Right atrium auricular region (tissue), 2 donors: ENCODE results near the gene FOXF1. TPM values are rescaled to one million over a fixed set of nuclear protein-coding genes. Genes with fewer than 3 reads are reported as not detected.

Experiments used
- DNase-seq: peaks from one replicate; pipeline ENCODE4 v3.0.0-alpha.2; 2019; ENCODE audit warnings: low spot score
- H3K27ac ChIP-seq, 2 donors: fragments of 200-600 bp; sonication (generic); 1 replicate in 1 of 2; 2 replicates in 1 of 2; pipeline ENCODE4 v1.5.1; 2016 to 2019
- H3K27me3 ChIP-seq, 2 donors: fragments of 200-600 bp; sonication (generic); one replicate each; pipeline versions ENCODE4 v1.5.1 to v1.6.0; 2017 to 2019
- H3K36me3 ChIP-seq: fragments of 200-600 bp; sonication (generic); one replicate; pipeline ENCODE4 v1.5.1; 2016
- H3K4me1 ChIP-seq, 2 donors: fragments of 200-600 bp; sonication (generic); one replicate each; pipeline versions ENCODE4 v1.5.1 to v1.6.0; 2017 to 2019
- H3K4me3 ChIP-seq, 2 donors: fragments of 200-600 bp; sonication (generic); 1 replicate in 1 of 2; 2 replicates in 1 of 2; pipeline ENCODE4 v1.5.1; 2017 to 2019; ENCODE audit warnings: mild to moderate bottlenecking in 1 of 2, moderate library complexity in 1 of 2
- H3K9me3 ChIP-seq, 2 donors: fragments of 200-600 bp; sonication (generic); one replicate each; pipeline ENCODE4 v1.5.1; 2019
- total RNA-seq, 2 donors: library from RNA; depleted of rRNA; stranded (reverse); fragments of >200 nt; gene quantifications; one replicate each; pipeline ENCODE4 v1.1.0, GENCODE V29; 2016
- TF ChIP-seq, protein P1 (sequence below), 2 donors: fragments of 200-600 bp; sonication (generic); IDR thresholded peaks; one replicate each; pipeline ENCODE4 v1.5.1; 2019; ENCODE audit warnings: antibody characterized with exemption in 2 of 2

Gene FOXF1
- total RNA-seq, 2 donors from 2014 or later = 0.44 TPM; not detected in 1

DNA sequence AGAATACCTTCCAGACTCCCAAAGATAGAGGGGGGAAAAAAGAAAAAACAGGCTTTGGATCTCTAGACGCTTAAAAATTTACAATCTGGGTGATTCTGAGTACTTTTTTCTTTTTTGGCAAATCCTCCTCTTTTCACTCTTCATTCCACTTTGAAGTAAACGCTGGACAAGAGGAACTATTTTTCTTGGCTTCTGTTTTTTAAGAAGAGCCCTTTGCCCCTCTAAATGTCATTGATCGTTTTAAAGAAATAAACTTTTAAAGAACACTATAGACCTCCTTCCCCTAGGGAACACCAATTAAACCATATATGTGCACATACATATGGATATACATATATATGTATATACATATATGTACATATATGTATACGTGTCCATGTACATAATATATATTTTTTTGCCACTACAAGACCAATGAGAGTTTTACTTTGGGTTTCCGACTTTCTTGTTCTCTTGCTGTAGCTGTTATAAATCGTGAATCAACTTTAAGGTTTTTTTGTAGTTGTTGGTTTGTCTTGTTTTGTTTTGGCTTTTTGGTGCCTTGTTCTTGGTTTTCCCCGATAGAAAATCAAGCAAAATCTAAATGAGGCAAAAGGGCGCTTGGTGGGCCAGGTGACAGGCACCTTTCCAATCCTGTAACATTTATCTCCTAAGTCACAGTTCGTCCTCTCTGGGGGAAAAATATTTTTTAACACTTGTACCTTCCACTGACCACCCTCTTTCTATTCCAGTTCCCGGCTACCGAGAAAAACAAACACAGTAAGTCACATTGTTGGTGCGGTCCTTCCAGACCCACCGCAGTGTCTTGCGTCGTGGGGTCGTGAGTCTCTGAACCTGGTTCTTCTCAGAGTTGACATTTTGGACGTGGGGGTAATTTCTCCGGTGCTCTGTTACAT is 4.4 kb downstream of the FOXF1 start:
- TF ChIP-seq, protein P1, sequence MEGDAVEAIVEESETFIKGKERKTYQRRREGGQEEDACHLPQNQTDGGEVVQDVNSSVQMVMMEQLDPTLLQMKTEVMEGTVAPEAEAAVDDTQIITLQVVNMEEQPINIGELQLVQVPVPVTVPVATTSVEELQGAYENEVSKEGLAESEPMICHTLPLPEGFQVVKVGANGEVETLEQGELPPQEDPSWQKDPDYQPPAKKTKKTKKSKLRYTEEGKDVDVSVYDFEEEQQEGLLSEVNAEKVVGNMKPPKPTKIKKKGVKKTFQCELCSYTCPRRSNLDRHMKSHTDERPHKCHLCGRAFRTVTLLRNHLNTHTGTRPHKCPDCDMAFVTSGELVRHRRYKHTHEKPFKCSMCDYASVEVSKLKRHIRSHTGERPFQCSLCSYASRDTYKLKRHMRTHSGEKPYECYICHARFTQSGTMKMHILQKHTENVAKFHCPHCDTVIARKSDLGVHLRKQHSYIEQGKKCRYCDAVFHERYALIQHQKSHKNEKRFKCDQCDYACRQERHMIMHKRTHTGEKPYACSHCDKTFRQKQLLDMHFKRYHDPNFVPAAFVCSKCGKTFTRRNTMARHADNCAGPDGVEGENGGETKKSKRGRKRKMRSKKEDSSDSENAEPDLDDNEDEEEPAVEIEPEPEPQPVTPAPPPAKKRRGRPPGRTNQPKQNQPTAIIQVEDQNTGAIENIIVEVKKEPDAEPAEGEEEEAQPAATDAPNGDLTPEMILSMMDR (IDR thresholded peaks at IDR 0.05) = no peak
- H3K4me3 ChIP-seq = no peak overlapping the region
- H3K9me3 ChIP-seq = no peaks in the 10 kb centered on the region
- H3K27ac ChIP-seq = no peak overlapping the region
- peaks cover 0 to 33% of the 10 kb centered on the region in 2 donors for H3K4me1 ChIP-seq
- DNase-seq = no peak
- H3K36me3 ChIP-seq = no peaks in the 10 kb centered on the region
- peaks cover 5 to 49% of the 10 kb centered on the region in 2 donors for H3K27me3 ChIP-seq

DNA sequence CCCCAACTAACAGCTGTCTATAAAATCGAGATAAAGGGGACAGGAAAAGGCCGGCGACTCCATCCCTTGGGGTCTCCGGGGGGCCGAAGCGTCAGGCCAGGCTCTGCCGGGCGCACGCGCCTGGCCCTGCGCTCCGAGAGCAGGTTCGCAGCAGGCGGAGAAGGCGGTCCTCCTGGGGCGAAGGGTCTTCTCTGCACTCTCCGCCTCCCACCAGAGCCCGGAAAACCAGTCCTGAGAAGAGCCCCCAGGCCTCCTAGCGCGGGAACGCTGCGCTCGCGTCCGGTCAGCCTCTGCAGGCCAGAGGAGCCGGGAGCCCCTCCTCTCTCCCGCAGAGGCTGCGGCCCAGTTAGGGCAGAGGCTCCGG is 5.1 kb downstream of the FOXF1 start:
- Histone ChIP-seq H3K27me3 (peaks cover 5 to 45% of the 10 kb centered on the region in 2 donors), H3K4me1 (peaks cover 0 to 33% of the 10 kb centered on the region in 2 donors), H3K9me3 (no peaks in the 10 kb centered on the region), H3K36me3 (no peaks in the 10 kb centered on the region), H3K4me3 (peak overlapping the region in 1 of 2 donors; percentile 18), H3K27ac (no peak overlapping the region)
- DNase-seq = no peak
- TF ChIP-seq, protein P1 (IDR thresholded peaks at IDR 0.05) = no peak

DNA sequence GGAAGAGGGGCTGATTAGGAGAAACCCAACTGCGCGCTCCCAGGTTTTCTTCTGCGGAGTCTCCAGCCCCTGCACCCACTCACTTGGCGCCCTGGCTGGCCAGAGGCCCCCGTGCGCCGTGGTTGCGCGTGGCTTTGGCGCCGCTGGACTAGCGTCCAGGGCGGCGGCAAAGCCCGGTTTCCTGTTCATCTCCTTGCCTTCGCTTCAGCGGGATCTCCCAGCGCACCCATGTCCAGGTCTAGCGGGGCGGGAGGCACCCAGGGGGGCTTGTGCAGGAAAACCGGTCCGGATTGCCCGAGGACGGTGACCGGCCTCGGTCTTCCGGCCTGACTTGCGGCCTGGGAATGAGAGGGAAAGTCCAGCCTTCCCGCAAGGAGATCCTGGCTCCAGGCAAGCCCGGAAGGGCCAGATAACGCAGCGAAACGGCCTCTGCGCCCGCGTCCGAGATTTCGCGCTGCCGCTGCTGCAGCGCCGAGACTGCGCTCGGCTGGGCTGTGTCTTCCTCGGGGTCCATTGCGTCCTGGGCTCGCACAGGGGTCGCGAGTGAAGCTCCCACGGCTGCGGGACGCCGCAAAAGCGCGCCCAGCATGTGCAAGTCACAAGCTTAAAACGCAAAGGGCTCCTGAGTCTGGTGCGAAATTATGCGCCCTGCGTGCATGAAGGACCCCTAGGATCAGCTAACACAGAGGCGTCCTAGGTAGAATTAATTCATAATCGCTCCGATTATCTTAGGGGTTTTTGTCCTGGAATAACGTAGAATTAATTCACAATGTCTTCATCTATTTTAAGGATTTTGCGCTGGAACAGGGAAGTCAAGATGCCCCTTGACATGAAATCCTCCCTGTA is 5.7 kb downstream of the FOXF1 start:
- H3K9me3 ChIP-seq = no peaks in the 10 kb centered on the region
- H3K4me3 ChIP-seq = peak overlapping the region in 1 of 2 donors; percentile 18
- peaks cover 5 to 48% of the 10 kb centered on the region in 2 donors for H3K27me3 ChIP-seq
- DNase-seq = no peak
- H3K4me1 ChIP-seq = peaks cover 0 to 29% of the 10 kb centered on the region in 2 donors
- TF ChIP-seq, protein P1 (IDR thresholded peaks at IDR 0.05) = no peak
- no peaks in the 10 kb centered on the region for H3K36me3 ChIP-seq
- no peak overlapping the region for H3K27ac ChIP-seq

DNA sequence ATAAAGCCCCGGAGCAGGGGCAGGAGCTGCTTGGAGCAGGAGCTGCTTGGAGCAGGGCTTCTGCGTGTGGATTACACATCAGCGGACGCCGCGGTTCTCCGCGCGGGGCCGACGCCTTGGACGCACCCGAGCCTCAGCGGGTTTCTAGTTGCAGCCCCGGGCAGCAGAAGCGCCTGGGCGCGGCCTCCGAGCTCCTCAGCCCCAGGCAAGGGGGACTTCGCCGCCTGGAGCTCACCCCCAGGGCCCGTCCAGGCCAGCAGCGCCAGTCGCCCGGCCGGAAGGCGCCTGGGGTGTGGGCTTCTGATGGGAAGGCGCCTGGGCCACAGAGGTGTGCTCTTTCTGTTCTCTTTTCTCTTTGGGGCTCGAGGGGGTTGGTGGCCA is 6.3 kb downstream of the FOXF1 start:
- Histone ChIP-seq H3K27me3 (peaks cover 2 to 41% of the 10 kb centered on the region in 2 donors), H3K4me1 (peaks cover 0 to 23% of the 10 kb centered on the region in 2 donors), H3K27ac (no peak overlapping the region), H3K9me3 (no peaks in the 10 kb centered on the region), H3K36me3 (no peaks in the 10 kb centered on the region), H3K4me3 (no peak overlapping the region)
- no peak for DNase-seq
- TF ChIP-seq, protein P1 (IDR thresholded peaks at IDR 0.05) = no peak

DNA sequence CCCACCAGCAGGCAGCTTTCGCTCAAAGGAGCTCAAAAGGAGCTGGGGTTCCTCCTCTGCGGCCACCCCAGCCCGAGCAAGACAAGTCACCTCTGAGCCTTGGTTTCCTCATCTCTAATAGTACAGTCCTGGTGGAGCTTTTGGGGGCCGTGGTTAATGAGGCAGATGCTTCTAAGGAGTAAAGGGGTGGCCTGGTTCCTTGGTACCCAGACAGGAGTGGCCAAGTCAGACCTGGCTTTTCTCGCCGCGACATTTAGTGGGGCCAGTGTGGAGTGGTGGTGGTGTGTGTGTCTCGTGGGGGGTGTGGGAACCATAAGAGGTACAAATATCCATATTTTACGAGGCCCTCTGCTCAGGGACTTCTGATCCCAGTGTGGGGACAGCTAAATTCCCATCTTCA is 6.7 kb downstream of the FOXF1 start:
- H3K4me3 ChIP-seq = no peak overlapping the region

More for the DNA sequence above, 6.7 kb downstream of the FOXF1 start:
- DNase-seq = no peak
- TF ChIP-seq, protein P1 (IDR thresholded peaks at IDR 0.05) = no peak
- Histone ChIP-seq H3K9me3 (no peaks in the 10 kb centered on the region), H3K36me3 (no peaks in the 10 kb centered on the region), H3K27me3 (peaks cover 0 to 37% of the 10 kb centered on the region in 2 donors), H3K27ac (no peak overlapping the region), H3K4me1 (peaks cover 0 to 22% of the 10 kb centered on the region in 2 donors)
